ENCODE results near the gene CDH24. TPM values are rescaled to one million over a fixed set of nuclear protein-coding genes. Genes with fewer than 3 reads are reported as not detected.

The CDH24 gene
- total and polyA plus RNA-seq, 2 of the 8 experiments (the other 6 are each of a cell fraction or from before 2014, with no cell fraction given) = 18.1 to 27.6 TPM

DNA sequence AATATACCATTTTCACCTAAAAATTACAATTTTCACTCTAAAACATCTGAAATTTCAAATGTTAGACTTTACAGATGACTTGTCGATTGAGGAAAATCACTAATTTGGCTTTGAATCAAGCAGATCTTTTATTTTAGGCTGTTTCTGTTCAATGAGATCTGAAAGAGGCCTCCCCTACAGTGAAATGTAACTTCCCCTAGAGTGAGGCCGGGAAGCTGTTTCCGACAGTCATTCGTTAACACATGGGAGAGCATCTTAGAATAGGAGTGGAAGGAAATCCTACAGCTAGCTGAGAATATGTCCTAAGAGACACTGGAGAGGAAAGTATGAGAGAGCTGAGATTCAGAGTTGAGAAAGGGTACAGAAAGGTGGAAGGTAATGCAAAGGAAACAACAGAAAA is 41.7 kb downstream of the CDH24 start:
- no peak overlapping the region for H2BK120ac ChIP-seq (replicated peaks; ENCODE audit: low read depth, low read length)
- FAIRE-seq (no peak), DNase-seq (ENCODE audit: low read depth in 1 of 2, low spot score in 2 of 2) (no peak)
- H3K9ac ChIP-seq (replicated peaks in 1 of 4; ENCODE audit: extremely low read depth in 1 of 4, low read depth in 3 of 4, low read length in 3 of 4) = no peak overlapping the region
- H4K8ac ChIP-seq (ENCODE audit: extremely low read depth, insufficient read depth, low read length) = no peak overlapping the region
- no peaks in the 10 kb centered on the region for H3K9me3 ChIP-seq (ENCODE audit: insufficient read depth in 2 of 2, low read depth in 1 of 2, low read length in 1 of 2)
- ChIA-PET CTCF (ENCODE audit: partially characterized antibody) (interaction anchor here (0.7 to 11.9 kb wide), 7 partner anchors 9 to 43 kb away, joined by 3 to 103 read pairs (median 6); partner anchors contain the start of gene AJUBA), POLR2A (ENCODE audit: partially characterized antibody) (interaction anchor here (0.7 to 10.9 kb wide), 6 partner anchors 8 to 33 kb away, joined by 3 to 94 read pairs (median 5); partner anchors contain the start of genes AJUBA and PSMB5)
- H3K4ac ChIP-seq (replicated peaks; ENCODE audit: insufficient read length, low read depth, low read length) = no peak overlapping the region
- H3K4me1 ChIP-seq (replicated peaks in 1 of 4; ENCODE audit: control insufficient read depth in 3 of 4, insufficient read depth in 4 of 4, low read length in 3 of 4) = 0 out of 7 replicates have a peak, but pooled peaks cover 0 to under 1% (median 0%) of the 10 kb centered on the region in 4 experiments
- no peaks in the 10 kb centered on the region for H3K79me2 ChIP-seq (ENCODE audit: control insufficient read depth in 1 of 2, insufficient read depth in 2 of 2, low read length in 2 of 2)
- no peaks in the 10 kb centered on the region for H4K20me1 ChIP-seq (replicated peaks in 1 of 2; ENCODE audit: control insufficient read depth in 1 of 2, insufficient read depth in 2 of 2, low read length in 2 of 2)
- no peaks in the 10 kb centered on the region; the same call in 1 of the 2 replicates for H3K23me2 ChIP-seq (ENCODE audit: low read depth, low read length)
- no peak overlapping the region for H2BK5ac ChIP-seq (ENCODE audit: low read depth, low read length)
- no peak overlapping the region for H3K4me2 ChIP-seq (ENCODE audit: insufficient read depth in 1 of 2, low read depth in 2 of 2, low read length in 2 of 2)
- no peak overlapping the region for H2BK15ac ChIP-seq (ENCODE audit: low read length)
- H2AFZ ChIP-seq (ENCODE audit: low read length) = no peak overlapping the region
- H3K27me3 ChIP-seq (replicated peaks in 1 of 4; ENCODE audit: control insufficient read depth in 3 of 4, extremely low read depth in 1 of 4, insufficient read depth in 3 of 4, low read length in 3 of 4) = no peaks in the 10 kb centered on the region
- no peak overlapping the region for H2AK5ac ChIP-seq (ENCODE audit: low read depth, low read length)
- no peaks in the 10 kb centered on the region for H3K79me1 ChIP-seq (ENCODE audit: low read depth, low read length)
- 91% methylated on average over 4 of the region's 4 CpGs; no CpG with 5 or more reads in 1 of the 2 experiments for WGBS, 2 experiments (ENCODE audit: extremely low coverage in 1 of 2, insufficient coverage in 1 of 2, insufficient read length in 1 of 2, insufficient replicate concordance in 2 of 2, low coverage in 1 of 2, low lambda C conversion rate in 2 of 2, missing lambda C conversion rate in 1 of 2)
- H3K23ac ChIP-seq (ENCODE audit: insufficient read length) = no peak overlapping the region
- H4K91ac ChIP-seq (replicated peaks; ENCODE audit: insufficient read length, low read length) = no peak overlapping the region
- H3K27ac ChIP-seq (ENCODE audit: low read depth, low read length) = no peak overlapping the region
- H3K14ac ChIP-seq (ENCODE audit: insufficient read length) = no peak overlapping the region
- TF ChIP-seq ASH2L (IDR thresholded peaks at IDR 0.05; ENCODE audit: low read length) (no peak), RNF2 (IDR thresholded peaks at IDR 0.05; ENCODE audit: borderline replicate concordance, low read depth, low read length, missing control alignments, poor library complexity, severe bottlenecking) (no peak), CTBP2 (IDR thresholded peaks at IDR 0.05; ENCODE audit: borderline replicate concordance, insufficient read depth, insufficient read length, low read length) (no peak), TAF1 (IDR thresholded peaks at IDR 0.05; ENCODE audit: low read depth, low read length) (no peak), SIX5 (IDR thresholded peaks at IDR 0.05; ENCODE audit: low read depth, low read length) (no peak), EZH2 (IDR thresholded peaks at IDR 0.05; ENCODE audit: low read depth, low read length, severe bottlenecking) (no peak)
- no peaks in the 10 kb centered on the region for H3K36me3 ChIP-seq (ENCODE audit: control insufficient read depth in 2 of 4, insufficient read depth in 4 of 4, low read length in 3 of 4)
- H3K56ac ChIP-seq (replicated peaks; ENCODE audit: insufficient read length, low read depth, low read length) = no peak overlapping the region
- no peak overlapping the region for H4K5ac ChIP-seq (ENCODE audit: insufficient read length, low read depth, low read length)
- no peak overlapping the region for H2BK12ac ChIP-seq (ENCODE audit: low read depth, low read length)
- H3K18ac ChIP-seq (ENCODE audit: extremely low read depth, low read length) = no peak overlapping the region
- no peak overlapping the region for H3K4me3 ChIP-seq (ENCODE audit: extremely low read depth in 1 of 4, insufficient read depth in 2 of 4, low read depth in 3 of 4, low read length in 4 of 4)
- no peak overlapping the region for H2BK20ac ChIP-seq (ENCODE audit: low read length)

Data from H1 (cell line).